ENCODE measurements around the gene STX4. TPM values are rescaled to one million over a fixed set of nuclear protein-coding genes. Genes with fewer than 3 reads are reported as not detected.

Gene STX4
- total and polyA plus RNA-seq, 9 of the 15 experiments (the other 6 are each of a cell fraction or from before 2014, with no cell fraction given) = 3.2 to 48.0 (median 21.5) TPM

GRCh38 chr16:31007684-31008083, 25.7 kb upstream of the STX4 start:
- POLR2A ChIA-PET = interaction anchor here (1.5 kb wide), 1 partner anchor 86 kb away, joined by 5 read pairs; no protein-coding TSS in a partner anchor
- peaks cover 13 to 23% of the 10 kb centered on the region in 2 experiments; a peak in 4 of 5 replicates for H3K27me3 ChIP-seq (ENCODE audit: control insufficient read depth in 2 of 2, insufficient read depth in 2 of 2, low read length in 2 of 2)
- H4K20me1 ChIP-seq (replicated peaks; ENCODE audit: control insufficient read depth, insufficient read depth, low read length) = no peaks in the 10 kb centered on the region
- H3K4me1 ChIP-seq (replicated peaks in 1 of 2; ENCODE audit: control insufficient read depth in 2 of 2, insufficient read depth in 2 of 2, low read length in 2 of 2) = peaks cover 6 to 23% of the 10 kb centered on the region in 2 experiments; a peak in 3 of 5 replicates
- intact Hi-C loops (cut with micrococcal nuclease) = no loop called here
- H3K4me2 ChIP-seq (ENCODE audit: insufficient read depth, low read length) = no peak overlapping the region
- H3K9me1 ChIP-seq (ENCODE audit: control insufficient read depth, insufficient read depth, low read length) = no peaks in the 10 kb centered on the region
- 15% methylated on average over 6 of the region's 6 CpGs for WGBS (ENCODE audit: insufficient coverage, low coverage, missing lambda C conversion rate)
- no peaks in the 10 kb centered on the region for H3K36me3 ChIP-seq (ENCODE audit: control insufficient read depth, insufficient read depth, low read length)
- ATAC-seq = no peak
- 0 out of 4 replicates have a peak overlapping the region, but pooled peaks of 1 of the 2 experiments have one; percentile 27 for H3K9ac ChIP-seq (ENCODE audit: insufficient read depth in 1 of 2, low read depth in 2 of 2, low read length in 2 of 2)
- BruUV-seq (replicated peaks) = no TSS peak
- no peak overlapping the region for H3K27ac ChIP-seq (ENCODE audit: extremely low read depth, low read depth, low read length)
- no peaks in the 10 kb centered on the region for H3K79me2 ChIP-seq (ENCODE audit: control insufficient read depth, insufficient read depth, low read length)
- CTCF ChIA-PET (ENCODE audit: low intra/inter-chr PET ratio) = no interaction called here
- no peak for DNase-seq (ENCODE audit: extremely low read depth in 1 of 4, low spot score in 3 of 4)
- no peak for FAIRE-seq
- in situ Hi-C loops (cut with MboI) = no loop called here
- H2AFZ ChIP-seq (ENCODE audit: low read depth, low read length) = no peak overlapping the region
- no peaks in the 10 kb centered on the region for H3K9me3 ChIP-seq (replicated peaks; ENCODE audit: control insufficient read depth, insufficient read depth, low read depth, low read length)
- H3K4me3 ChIP-seq = no peak overlapping the region
- TF ChIP-seq ATF1 (CRISPR knock-in tag; IDR thresholded peaks at IDR 0.05) (no peak), ATF1 (tag; IDR thresholded peaks at IDR 0.05) (no peak), ZBTB34 (CRISPR knock-in tag; IDR thresholded peaks at IDR 0.05) (no peak), YY1 (IDR thresholded peaks at IDR 0.05; ENCODE audit: borderline replicate concordance in 1 of 3, control insufficient read depth in 1 of 3, extremely low read depth in 1 of 3, insufficient read depth in 3 of 3, insufficient read length in 1 of 3, insufficient replicate concordance in 2 of 3, low read depth in 1 of 3, low read length in 2 of 3) (no peak), SMARCC2 (IDR thresholded peaks at IDR 0.05; ENCODE audit: low read depth) (no peak), EP300 (IDR thresholded peaks at IDR 0.05; ENCODE audit: low read length) (no peak), ZNF253 (CRISPR knock-in tag; conservative IDR thresholded peaks at IDR 0.05) (no peak), KDM4B (IDR thresholded peaks at IDR 0.05; ENCODE audit: borderline replicate concordance in 2 of 2, low read depth in 1 of 2) (no peak), RBM25 (IDR thresholded peaks at IDR 0.05; ENCODE audit: low read depth, low read length, severe bottlenecking) (peak; percentile 80), GATAD2A (IDR thresholded peaks at IDR 0.05) (no peak), HINFP (tag; conservative IDR thresholded peaks at IDR 0.05; ENCODE audit: low read depth) (no peak), BCOR (IDR thresholded peaks at IDR 0.05) (peak; percentile 81), ZFP36 (IDR thresholded peaks at IDR 0.05; ENCODE audit: low read depth, low read length, partially characterized antibody) (peak; percentile 70), ZKSCAN8 (CRISPR knock-in tag; IDR thresholded peaks at IDR 0.05) (no peak), JUNB (CRISPR knock-in tag; conservative IDR thresholded peaks at IDR 0.05) (no peak), STAG1 (CRISPR knock-in tag; IDR thresholded peaks at IDR 0.05; ENCODE audit: borderline replicate concordance) (no peak), HSF4 (CRISPR knock-in tag; IDR thresholded peaks at IDR 0.05; ENCODE audit: borderline replicate concordance) (no peak)
- TF ChIP-seq, protein P1, sequence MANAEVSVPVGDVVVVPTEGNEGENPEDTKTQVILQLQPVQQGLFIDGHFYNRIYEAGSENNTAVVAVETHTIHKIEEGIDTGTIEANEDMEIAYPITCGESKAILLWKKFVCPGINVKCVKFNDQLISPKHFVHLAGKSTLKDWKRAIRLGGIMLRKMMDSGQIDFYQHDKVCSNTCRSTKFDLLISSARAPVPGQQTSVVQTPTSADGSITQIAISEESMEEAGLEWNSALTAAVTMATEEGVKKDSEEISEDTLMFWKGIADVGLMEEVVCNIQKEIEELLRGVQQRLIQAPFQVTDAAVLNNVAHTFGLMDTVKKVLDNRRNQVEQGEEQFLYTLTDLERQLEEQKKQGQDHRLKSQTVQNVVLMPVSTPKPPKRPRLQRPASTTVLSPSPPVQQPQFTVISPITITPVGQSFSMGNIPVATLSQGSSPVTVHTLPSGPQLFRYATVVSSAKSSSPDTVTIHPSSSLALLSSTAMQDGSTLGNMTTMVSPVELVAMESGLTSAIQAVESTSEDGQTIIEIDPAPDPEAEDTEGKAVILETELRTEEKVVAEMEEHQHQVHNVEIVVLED (CRISPR knock-in tag; IDR thresholded peaks at IDR 0.05) = no peak
- TF ChIP-seq, protein P2, sequence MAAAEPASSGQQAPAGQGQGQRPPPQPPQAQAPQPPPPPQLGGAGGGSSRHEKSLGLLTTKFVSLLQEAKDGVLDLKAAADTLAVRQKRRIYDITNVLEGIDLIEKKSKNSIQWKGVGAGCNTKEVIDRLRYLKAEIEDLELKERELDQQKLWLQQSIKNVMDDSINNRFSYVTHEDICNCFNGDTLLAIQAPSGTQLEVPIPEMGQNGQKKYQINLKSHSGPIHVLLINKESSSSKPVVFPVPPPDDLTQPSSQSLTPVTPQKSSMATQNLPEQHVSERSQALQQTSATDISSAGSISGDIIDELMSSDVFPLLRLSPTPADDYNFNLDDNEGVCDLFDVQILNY (CRISPR knock-in tag; IDR thresholded peaks at IDR 0.05) = no peak

Data from K562 (cell line).